HPDE6-E6E7 (cell line): Measurements from ENCODE around the gene ADRB2.
"Not testable (repeated sequence)": the region's sequence is repeated elsewhere in the genome, so short reads cannot be mapped to it uniquely, and the experiment has no call there.

Experiments used
- DNase-seq: peaks from one replicate; pipeline ENCODE4 v3.0.0; 2011; ENCODE audit warnings: missing footprints; ENCODE audit errors: extremely low spot score

Gene ADRB2

DNA sequence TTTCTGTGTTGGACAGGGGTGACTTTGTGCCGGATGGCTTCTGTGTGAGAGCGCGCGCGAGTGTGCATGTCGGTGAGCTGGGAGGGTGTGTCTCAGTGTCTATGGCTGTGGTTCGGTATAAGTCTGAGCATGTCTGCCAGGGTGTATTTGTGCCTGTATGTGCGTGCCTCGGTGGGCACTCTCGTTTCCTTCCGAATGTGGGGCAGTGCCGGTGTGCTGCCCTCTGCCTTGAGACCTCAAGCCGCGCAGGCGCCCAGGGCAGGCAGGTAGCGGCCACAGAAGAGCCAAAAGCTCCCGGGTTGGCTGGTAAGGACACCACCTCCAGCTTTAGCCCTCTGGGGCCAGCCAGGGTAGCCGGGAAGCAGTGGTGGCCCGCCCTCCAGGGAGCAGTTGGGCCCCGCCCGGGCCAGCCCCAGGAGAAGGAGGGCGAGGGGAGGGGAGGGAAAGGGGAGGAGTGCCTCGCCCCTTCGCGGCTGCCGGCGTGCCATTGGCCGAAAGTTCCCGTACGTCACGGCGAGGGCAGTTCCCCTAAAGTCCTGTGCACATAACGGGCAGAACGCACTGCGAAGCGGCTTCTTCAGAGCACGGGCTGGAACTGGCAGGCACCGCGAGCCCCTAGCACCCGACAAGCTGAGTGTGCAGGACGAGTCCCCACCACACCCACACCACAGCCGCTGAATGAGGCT, at the start of gene ADRB2:
ADRB2 (plus strand) TSS at position 559 of the 686 bp plus-strand sequence. CDS start 221 bp downstream, outside the sequence.
- peak; percentile 91 for DNase-seq

GRCh38 chr5:148776780-148777179, 49.6 kb upstream of the ADRB2 start:
- peak; percentile 99 for DNase-seq

GRCh38 chr5:148778882-148779281, 47.5 kb upstream of the ADRB2 start:
- no peak for DNase-seq

- no peak for DNase-seq
These were observed 45.7 kb upstream of the ADRB2 start for GRCh38 chr5:148780711-148781110.

DNA sequence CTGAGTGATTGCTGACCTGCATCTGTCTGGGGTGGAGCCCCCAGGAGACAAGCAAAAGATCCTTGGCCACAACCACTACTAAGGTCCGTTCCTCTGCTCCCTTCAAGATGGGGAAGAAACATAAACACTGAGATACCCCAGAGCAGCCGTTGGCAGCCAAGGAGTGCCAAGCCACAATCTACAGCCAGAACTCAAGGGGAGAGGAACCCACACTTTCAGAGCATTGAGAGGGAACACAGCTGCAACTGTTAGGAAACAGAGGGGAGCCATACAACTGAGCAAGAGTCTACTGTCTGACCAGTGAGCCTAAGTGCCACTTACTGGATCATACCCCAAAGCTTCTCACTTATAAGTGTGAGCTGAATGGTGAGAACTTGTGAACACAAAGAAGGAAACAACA, 44.6 kb upstream of the ADRB2 start:
- no peak for DNase-seq

- no peak for DNase-seq
These were observed 41.2 kb upstream of the ADRB2 start for GRCh38 chr5:148785223-148785622.

GRCh38 chr5:148786456-148786855, 40.0 kb upstream of the ADRB2 start:
- DNase-seq = no peak

DNA sequence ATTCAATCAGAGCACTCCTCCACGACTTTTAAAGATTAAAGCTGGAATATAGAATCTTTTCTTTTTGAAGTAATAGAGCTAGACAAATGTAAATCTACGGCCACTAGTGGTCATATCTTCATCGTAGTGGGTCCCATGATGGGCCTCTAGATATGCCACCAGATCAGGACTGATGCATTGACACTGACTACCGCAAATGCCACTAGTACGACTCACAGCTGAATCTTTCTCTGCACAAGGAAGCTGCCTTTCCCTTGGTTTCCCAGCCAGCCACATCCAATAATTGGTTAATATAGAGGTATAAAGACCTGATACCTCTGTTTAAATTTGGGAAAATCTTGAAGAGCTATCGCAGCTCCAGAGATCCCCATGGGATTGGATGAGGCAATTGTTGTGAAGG, 37.8 kb upstream of the ADRB2 start:
- no peak for DNase-seq

DNA sequence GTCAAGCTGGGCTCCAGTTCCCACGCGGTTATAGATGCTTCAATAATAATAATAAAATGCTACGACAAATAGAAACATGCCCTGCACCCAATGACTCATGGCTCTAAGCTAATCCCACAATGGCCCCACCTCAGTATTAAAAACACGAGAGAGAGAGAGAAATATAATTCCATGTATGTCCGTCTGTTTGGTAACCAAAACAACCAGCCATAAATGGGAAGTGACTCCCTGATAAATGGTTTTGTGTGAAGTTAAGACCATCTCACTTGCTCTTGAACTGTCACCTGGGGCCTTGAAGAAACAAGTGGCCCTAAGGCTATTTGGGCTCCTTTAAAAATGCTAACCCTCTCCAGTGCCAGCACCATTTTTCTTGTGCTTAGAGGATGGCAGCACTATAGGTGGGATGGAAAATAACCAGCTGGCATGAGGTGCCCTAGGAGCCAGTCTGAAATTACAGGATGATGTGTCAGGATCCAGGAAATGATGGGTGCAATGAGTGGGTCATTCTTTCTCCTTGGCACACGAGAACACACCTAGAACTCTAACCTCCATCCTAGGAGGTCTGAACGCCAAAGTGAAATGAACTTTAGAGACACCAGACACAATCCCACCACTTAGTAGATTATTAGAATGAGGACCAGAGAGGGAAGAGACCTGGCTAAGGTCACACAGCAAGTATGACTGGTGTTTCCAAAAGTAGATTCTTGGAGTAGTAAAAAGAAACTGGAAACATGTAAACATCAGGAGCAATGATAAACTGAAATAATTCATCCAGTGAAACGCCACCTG, 35.7 kb upstream of the ADRB2 start:
- peak; percentile 57 for DNase-seq

DNA sequence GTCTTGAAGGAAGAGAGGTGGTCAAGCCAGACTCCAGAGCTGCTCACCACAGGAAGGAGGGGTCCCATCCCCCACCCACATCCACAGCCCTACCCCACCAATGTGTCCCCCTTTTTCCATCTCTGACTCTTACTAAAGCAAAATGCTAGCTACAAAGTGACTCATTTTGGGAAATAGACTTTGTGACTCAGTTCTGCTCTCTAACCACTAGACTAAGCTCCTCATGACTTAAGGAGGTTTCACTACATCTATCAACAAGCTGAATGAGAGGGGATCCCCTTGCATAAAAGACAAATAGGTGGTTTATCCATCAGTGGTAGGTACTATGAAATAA, 35.1 kb upstream of the ADRB2 start:
- peak; percentile 49 for DNase-seq

DNA sequence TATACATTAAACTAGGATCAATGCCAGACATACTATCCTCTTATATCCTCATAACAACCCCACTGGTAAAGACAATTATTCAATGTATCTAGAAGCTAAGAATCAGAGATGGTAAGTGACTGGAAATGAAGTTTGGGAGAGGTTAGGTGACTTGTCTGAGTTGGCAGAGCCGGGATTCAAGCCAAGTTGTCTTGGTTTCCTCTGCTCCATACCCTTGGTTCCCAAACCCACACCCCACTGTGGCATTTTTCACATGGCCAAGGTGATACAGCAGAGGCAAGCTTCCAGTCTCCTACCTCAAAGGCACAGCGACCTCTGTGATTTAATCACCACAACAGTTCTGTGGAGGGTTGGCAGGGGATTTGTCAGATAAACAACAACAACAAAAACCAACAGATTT, 34.7 kb upstream of the ADRB2 start:
- no peak for DNase-seq

DNA sequence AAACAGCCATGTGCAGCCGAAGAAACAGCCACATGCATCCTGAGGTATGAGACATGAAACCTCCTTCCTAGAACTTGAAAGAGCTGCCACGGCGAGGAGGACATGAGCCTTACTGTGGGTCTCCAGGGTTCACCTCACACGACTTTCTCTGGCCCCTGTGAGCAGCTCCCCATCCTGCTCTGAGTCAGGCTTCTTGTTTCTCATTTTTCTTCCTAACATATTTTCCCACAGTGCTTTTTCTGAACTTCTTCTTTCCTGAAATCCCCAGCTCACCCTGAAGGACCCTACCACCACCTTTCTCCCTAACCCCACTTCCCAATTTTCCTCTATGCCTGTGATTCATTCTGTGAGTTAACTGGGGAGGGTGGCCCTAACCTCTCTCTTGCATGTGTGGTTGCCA, 33.7 kb upstream of the ADRB2 start:
- DNase-seq = no peak

DNA sequence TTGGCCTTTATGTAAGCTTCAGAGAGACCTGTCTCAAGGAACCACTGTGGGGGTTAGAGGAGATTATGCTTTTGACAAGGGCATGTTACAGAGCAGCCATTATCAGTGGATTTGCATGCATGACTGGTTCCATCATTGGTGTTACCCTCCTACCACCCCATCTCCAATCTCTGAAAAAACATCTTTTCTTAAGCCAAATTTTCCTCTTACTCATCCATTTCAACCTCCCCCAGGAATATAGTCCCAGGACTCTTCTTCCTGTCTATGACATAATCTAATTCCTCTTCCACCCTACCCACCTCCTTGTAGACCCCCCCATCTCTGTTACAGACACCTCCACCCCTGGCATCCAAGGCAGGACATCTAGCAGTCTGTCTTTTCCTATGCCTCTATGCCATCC, 33.1 kb upstream of the ADRB2 start:
- DNase-seq = no peak

GRCh38 chr5:148794275-148794674, 32.1 kb upstream of the ADRB2 start:
- DNase-seq = no peak

- no peak for DNase-seq
These were observed 31.5 kb upstream of the ADRB2 start for GRCh38 chr5:148794729-148795561.

- DNase-seq = peak; percentile 62
These were observed 29.5 kb upstream of the ADRB2 start for GRCh38 chr5:148796936-148797335.

DNA sequence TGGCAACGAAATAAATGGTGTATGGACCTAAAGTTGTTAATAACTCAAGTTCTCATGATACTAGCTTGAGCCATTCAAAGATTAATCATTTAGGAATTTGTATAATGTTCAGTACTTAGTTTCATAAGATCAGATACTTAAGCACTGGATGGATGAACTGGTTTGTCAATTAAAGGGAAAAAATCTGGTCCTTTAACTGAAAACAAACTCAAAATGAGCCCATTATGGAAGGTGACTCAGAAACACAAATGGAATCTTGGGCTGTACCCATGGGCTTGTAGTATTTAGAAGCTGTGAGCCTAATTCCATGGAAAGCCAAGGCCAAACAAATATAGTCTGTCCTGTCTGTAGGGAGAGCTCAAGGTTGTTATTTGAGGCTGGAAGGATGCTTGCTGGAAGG, 27.6 kb upstream of the ADRB2 start:
- DNase-seq = no peak

GRCh38 chr5:148799737-148800527, 26.5 kb upstream of the ADRB2 start:
- no peak for DNase-seq

DNA sequence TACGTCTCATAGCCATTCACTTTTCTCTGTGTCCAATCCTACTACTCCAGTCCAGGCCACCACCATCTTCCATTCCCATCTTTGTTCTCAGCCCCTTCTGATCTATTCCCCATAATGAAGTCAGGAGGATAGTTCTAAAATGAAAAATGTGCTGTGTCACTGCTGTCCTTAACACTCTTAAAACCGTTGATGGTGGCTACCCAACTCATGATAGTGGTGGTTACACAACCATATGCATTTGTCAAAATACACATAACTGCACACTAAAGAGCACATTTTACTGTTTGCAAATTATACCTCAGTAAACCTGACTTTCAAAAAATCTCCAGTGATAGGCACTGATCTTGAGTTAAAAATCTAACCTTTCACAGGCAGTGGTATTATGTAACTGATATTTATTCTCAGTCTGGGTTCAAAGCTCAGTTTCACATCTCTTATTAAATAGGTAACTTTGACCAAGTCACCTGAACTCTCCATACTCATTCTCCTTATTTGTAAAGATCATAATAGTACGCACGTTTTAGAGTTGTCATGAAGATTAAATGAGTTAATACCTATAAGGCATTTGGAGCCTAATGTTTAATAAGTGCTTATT, 24.6 kb upstream of the ADRB2 start:
- DNase-seq = no peak

DNA sequence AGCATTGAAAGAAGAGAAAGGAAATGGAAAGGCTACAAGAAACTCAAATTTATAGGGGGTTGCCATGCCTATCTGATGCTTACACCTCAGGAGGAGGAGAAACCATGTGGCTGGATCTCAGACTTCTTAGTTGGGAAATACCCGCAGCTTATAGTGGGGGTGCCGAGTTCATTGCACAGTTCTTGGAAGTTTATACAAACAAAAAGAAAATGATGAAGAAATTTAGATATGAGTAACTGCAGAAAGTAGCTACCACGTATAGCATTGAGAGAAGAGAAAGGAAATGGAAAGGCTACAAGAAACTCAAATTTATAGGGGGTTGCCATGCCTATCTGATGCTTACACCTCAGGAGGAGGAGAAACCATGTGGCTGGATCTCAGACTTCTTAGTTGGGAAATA, 23.0 kb upstream of the ADRB2 start:
- not testable (repeated sequence) for DNase-seq

- DNase-seq = no peak
These were observed 22.0 kb upstream of the ADRB2 start for GRCh38 chr5:148804393-148804792.
